HG02571 (cell line): Measurements from ENCODE around the gene GSN.

Experiments
- ATAC-seq: cut with Tn5 transposase; IDR thresholded peaks from one replicate; pipeline ENCODE4 v1.9.1; 2021; ENCODE audit warnings: mild to moderate bottlenecking, moderate library complexity; ENCODE audit not compliant: unreplicated experiment

Gene GSN

DNA sequence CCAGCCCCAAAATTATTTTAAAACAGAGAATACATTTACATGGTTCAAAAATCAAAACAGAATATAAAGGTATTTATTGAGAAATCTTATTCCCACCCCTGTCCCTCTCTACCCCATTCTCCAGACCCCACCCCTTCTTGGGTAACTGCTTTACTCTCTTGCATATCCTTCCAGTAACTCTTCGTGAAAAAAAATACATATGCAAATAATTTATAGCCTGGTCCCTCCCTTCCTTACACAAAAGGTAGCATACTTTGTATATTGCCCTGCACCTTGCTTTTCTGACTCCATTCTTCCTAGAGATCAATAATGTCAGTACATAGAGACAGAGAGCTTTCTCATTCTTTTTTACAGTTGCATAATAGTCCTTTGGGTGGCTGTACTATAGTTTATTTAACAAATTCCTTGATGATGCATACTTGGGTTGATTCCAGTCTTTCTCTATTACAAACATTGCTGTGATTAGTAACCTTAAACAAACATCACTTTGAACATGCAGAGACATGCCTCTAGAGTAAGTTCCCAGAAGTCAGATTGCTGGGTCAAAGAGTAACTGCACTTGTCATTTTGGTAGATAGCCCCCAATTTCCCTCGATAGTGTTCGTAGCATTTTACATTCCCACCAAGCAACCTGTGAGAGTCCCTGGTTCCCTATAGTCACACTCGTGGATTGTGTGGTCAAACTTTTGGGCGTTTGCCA, 54.2 kb downstream of the GSN start:
- no peak for ATAC-seq

DNA sequence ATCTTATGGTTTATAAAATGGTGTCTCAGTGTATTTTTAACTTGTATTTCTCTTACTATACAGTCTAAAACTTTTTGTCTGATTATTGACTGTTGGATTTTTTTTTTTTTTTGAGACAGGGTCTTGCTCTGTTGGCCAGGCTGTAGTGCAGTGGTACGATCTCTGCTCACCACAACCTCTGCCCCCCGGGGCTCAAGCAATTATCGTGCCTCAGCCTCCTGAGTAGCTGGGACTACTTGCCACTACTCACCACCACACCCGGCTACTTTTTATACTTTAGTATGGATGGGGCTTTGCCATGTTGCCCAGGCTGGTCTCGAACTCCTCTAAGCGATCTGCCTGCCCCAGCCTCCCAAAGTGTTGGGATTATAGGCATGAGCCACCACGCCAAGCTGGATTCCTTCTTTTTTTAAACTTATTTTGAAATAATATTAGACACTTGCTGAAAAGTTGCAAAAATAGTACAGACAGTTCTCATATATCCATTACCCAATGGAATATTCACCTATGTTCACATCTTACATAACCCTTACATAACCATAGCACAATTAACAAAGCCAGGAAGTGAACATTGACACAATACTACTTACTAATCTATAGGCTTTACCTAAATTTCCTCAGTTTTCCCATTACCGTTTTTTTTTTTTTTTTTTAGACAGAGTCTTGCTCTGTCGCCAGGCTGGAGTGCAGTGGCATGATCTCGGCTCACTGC, 54.9 kb downstream of the GSN start:
- no peak for ATAC-seq

DNA sequence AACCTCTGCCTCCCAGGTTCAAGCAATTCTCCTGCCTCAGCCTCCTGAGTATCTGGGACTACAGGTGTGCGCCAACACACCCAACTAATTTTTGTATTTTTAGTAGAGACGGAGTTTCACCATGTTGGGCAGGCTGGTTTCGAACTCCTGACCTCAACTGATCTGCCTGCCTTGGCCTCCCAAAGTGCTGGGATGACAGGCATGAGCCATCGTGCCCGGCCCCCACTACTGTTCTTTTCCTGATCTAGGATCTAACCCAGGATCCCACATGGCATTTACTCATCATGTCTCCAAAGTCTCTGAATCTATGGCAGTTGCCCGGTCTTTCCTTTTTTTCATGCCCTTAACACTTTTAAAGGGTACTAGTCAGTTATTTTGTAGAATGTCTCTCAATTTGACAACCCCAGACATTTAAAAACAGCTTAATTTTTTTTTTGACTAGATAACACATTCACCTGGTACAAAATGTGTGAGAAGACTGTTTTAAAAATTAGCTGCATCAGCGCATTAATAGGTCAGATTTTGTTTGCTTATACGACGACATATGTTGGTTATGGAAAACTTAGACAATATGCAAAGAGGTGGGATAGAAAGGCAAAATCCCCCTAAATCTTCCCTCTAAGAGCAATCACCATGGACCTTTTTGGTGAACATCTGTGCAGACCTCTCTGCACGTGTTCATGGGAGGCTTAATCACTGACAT, 55.6 kb downstream of the GSN start:
- ATAC-seq: no peak

DNA sequence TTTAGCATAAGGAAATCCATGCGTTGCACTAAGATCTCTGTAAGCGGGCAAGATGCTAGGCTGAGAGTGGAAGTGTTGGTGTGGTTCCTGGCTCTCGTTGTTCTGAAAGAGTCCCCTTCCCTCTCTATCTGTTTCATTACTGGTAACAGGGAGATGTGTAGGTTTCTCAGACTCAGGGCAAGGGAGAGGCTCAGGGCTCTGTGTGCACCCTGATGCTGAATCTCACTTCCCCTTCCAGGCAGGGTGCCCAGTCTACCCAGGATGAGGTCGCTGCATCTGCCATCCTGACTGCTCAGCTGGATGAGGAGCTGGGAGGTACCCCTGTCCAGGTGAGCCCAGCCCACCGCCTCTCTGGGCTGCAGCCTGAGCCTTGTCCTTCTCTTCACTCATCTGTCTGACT, 56.4 kb downstream of the GSN start:
- ATAC-seq: no peak

DNA sequence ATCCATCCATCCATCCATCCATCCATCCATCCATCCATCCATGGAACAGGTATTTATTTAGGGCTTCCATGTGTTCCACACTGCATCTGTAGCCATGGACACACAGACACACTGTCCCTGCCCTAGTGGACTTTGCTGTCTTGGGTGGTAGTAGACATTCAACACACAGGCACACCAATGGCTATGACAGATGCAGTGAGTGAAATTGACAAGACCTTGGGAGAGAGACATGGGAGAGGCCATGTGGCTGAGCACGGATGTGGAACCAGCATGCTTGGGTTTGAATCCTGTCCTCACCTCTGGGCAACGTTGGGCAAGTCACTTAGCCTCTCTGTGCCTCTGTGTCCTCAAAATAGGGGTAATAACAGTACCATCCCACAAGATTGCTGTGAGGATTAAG, 56.8 kb downstream of the GSN start:
- no peak for ATAC-seq

DNA sequence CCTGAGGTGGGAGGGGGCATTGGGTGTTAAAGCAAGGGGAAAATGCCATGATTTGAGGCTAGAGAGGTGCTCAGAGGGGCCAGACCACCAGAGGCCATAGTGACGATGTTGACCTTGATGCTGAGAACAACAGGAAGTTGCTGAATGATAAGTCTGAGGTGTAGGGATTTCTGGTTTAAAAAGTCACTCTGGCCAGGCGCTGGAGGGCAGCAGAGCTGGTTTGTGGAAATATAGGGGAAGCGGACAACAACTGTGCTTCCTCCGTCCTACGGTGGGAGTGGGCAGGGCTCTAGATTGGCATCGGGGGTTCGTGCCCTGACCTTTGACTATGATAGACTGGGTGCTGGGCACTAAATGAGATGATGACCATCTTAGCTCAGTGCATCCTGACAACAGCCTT, 57.4 kb downstream of the GSN start:
- no peak for ATAC-seq

DNA sequence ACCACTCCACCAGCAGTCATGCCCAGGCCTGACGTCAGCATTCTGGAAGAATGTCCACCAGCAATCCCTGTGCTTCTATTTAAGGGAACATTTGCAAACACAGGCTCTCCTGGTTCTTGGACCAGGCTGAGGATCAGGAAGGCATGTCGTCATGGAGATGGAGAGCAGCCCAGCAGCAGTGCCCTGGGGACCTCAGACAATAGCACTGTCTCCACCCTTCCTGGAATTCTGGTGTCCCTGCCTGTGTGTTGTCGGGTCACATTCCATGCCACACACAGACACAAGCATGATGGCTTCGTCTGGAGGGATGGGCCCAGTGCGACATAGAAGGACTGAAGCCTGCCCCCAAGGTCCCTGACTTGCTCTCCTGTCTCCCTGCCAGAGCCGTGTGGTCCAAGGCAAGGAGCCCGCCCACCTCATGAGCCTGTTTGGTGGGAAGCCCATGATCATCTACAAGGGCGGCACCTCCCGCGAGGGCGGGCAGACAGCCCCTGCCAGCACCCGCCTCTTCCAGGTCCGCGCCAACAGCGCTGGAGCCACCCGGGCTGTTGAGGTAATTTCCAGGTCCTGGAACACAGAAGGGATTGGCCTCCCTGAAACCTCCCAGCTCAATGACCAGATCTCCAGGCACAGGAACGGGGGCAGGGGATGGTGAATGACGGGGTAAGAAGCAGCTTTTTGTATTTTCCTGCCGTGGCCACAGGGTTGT, 58.3 kb downstream of the GSN start:
- ATAC-seq: no peak

DNA sequence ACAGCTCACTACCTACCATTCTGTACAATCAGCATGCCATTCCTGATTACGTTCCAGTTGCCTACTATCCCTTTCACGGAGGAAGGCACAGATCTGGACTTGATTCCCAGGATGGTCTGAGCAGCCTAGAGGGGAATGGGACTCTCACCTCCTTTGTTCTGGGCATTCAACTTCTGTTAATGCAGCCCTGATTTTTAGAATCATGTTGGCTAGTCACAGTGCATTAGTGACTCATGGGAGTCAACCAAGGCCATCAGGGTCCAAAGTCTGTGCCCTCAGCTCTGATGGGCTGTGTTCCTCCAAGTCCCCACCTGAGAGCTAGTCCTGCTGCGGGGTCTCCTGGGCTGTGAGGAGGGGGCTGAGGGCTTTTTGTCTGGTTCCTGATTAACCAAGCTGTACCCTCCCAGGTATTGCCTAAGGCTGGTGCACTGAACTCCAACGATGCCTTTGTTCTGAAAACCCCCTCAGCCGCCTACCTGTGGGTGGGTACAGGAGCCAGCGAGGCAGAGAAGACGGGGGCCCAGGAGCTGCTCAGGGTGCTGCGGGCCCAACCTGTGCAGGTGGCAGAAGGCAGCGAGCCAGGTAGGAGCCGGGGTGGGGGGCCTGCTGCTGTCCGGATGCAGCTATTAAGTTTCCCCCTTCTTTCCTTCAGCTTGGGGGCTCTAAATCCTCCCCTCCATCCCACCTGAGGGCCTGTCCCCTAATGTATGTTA, 59.1 kb downstream of the GSN start:
- no peak for ATAC-seq

DNA sequence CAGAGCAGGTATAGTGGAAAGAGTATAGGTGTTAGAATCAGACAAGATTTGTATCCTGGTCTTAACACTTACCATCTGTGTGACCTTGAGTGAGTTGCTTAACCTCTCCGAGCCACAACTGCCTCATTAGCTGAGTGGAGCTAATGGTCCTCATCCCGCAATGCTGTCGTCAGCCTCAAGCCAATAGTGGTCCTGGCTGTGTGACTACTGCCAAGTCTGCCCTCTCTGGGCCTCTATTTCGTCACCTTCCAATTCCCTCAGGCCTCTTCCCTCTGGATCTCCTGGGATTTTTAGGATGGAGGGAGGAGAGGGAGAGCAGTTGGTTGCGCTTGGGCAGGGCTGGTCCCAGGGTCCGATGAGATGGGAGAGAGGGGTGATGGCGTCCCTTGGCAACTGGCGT, 60.5 kb downstream of the GSN start:
- no peak for ATAC-seq

DNA sequence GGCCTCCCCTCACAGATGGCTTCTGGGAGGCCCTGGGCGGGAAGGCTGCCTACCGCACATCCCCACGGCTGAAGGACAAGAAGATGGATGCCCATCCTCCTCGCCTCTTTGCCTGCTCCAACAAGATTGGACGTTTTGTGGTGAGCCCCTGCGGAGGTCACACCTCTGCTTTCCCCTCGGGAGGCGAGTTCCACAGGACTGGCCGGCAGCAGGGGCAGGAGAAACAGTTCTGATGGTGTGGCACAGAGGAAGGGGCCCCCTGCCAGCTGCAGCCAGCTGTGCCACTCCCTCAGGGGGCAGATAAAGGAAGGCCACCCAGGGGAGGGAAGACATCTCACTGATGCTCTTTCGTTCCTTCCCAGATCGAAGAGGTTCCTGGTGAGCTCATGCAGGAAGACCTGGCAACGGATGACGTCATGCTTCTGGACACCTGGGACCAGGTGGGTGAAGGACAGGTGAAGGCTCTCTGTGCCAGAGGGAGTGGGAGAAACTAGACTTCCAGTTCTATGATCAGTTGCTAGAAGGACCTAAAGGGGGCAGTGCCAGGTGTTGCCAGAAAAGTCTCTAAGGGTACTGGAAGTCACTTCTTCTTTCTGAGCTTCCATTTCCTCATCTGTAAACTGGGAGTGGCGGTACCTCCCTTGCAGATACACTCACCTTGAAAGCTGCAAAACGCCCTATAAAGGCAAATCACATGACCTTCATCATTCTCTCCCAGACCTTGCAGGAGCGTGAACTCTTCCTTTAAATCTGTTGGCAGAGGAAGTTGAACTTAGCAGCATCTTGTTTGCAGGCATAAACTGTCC, 61.1 kb downstream of the GSN start:
- ATAC-seq: no peak

DNA sequence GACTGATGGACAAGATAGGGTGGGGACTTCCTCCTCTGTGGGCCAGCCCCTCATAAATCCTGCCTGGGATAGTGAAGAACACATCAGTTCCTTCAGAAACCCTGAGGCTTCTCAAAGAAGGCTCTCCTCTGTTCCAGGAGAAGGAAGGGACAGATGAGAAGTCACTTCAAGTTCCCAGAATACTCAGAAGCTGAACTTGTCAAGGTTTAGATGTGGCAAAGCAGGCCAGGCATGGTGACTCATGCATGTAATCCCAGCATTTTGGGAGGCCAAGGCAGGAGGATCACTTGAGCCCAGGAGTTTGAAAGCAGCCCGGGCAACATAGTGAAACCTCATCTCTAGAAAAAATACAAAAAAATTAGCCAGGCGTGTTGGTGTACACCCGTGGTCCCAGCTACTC, 63.6 kb downstream of the GSN start:
- no peak for ATAC-seq

DNA sequence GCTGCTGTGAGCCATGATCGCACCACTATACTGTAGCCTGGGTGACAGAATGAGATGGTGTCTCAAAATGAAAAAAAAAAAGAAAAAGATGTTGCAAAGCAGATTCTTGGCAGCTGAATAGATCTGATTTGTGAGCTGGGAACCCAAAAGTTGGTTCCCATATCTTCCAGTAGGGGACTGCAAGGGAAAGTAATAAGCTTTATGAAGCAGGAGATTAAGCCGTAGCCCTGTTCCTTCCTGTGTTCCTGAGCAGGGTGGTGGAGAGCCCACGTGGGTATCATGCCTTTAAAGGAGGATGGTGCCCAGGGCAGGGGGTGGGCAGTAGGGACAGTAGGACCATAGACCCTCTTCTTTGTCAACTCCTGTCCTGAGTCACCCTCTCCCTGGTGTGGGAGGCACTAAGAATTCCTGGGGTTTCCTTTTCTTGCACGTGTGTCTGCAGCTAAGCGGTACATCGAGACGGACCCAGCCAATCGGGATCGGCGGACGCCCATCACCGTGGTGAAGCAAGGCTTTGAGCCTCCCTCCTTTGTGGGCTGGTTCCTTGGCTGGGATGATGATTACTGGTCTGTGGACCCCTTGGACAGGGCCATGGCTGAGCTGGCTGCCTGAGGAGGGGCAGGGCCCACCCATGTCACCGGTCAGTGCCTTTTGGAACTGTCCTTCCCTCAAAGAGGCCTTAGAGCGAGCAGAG, 64.2 kb downstream of the GSN start:
- no peak for ATAC-seq

DNA sequence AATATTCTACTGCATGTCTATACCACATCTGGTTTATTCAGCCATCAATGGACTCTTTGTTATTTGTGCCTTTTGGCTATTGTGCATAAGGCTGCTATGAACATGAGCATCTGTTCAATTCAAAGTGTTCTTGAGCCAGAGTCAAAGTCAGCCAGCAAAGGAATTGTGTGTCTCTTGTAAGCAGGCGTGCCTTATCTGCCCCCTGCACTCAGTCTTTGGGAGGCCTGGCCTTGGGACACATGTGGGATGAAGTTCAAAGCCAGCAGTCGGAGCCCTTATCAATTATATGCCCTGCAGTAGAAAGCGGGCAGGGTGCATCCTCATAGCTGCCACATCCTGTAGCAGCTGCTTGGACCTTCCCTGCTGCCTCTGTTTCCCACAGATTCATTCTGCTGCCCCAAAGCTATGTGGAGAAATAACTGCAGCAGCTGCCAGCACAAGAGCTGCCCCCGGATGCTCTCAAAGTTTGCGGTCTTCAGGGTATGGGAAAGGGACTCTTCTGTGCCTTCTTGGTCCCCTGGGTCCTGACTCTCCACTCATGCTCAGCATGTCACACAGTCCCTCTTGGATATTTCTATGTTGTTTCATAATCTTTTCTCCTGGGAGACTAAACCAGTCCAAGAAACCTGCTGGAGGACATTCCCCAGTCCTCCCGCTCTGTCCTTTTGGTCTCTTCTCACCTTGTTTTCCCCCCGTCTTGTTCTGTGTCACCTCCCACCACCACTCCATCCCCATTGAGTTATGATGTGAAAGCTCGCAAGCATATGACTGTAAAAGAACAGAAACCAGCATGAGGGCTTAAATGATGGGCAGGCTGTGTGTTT, 66.2 kb downstream of the GSN start:
- ATAC-seq: no peak

DNA sequence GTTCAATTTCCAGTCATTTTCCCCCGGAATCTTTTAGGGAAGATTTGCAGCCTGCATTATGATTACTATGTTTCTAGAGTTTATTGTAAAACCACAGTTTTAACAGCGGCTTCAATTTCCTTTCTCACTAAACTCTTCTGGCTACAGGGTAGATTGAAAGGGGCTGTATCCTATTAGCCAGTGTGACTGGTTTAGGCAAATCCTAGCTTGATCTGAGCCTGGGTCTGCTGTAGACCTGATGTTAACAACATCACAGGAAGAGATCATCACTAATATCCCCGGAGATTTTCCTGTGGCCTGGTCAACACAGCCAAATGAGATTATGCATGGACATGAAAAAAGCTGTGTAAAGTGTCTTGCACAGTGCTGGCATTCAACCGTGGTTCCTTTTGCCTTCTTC, 68.7 kb downstream of the GSN start:
- ATAC-seq: no peak

DNA sequence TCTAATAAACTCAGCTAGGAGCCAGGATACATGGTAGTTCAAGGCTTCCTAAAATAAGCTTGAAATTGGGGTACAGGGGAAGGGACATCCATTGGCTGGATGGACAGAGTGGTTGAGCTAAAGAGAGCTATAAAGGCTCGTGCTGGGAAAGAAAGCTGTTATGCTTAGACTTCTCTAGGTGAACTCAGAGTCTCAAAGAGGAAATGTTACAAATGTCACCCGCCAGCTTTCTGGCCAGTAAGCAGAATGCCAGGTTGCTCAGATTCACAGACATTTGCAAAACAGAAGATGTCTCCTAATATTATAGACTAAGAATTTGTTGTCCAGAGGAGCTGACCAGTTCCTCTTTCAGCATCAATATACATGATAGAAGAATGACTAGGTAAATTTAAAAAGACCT, 71.5 kb downstream of the GSN start:
- ATAC-seq: no peak

DNA sequence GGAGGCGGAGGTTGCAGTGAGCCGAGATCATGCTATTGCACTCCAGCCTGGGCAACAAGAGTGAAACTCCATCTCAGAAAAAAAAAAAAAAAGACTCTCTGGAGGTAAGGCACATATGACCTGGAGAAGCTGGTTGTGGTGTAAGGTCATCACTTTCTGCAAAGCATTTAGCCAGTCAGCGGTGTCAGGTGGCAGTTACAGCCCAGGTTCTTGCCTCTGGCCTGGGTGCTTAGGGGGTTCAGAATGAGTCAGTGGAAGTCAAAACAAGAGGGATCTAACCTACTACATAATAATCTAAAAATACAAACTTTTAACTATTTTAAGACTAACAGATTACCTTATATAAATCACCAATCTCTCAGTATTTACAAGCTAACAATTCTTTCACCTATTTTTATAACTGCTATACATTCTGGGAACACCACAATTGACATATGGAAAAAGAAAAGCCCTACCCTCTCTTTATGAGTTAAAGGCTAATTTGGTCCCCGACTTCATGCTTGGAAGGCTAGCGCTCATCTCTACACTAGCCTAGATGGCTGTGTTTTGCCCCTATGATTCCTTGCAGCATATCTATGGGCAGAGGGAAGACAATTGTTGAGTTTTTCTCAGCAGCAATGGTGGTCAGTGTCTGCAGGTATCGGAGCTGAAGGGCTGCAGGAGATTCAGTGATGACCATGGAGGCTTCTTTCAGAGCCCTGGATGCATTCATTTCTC, 72.9 kb downstream of the GSN start:
- peak; percentile 86 for ATAC-seq

DNA sequence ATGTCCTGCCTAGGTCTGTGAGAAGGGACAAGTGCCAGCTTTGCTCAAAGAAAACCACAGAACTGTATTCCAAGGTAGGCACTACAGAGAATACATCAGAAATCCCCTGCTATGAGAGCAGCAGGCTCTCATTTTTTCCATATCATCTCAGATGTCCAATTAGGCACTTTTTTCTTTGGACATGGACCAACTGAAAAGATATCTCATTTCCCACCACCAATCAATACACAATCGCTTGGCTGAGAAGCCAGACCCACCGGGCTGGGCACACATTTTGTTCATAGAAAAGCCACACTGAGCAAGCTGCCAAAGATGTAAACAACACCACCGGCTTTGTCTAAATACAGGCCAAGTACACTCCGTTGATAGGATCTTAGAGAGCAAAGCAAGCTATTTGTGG, 76.2 kb downstream of the GSN start:
- ATAC-seq: no peak

DNA sequence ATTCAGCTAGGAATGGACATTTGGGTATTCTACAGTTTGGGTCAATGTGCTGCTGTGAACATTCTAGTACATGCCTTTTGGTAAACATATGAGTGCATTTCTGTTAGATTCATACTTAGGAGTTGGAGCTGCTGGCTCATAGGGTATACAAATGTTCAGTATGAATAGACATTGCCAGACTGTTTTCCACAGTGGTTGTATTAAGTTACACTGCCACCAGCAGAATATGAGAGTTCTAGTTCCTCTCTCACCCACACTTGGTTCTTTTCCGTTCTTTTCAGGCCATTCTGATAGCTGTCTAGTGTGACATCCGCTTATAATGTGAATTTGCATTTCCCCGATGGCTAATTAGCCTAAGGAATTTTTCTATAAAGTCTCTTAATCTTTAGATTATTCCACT, 77.1 kb downstream of the GSN start:
- no peak for ATAC-seq
